Keratinocyte (primary cell): ENCODE measurements around the gene HOXC12. TPM values are rescaled to one million over a fixed set of nuclear protein-coding genes. Genes with fewer than 3 reads are reported as not detected.

Source experiments
- DNase-seq: peaks from one replicate; pipeline ENCODE4 v3.0.0-alpha.2; 2011; ENCODE audit warnings: low read depth, missing footprints, low spot score
- FAIRE-seq: peaks from 2 replicates; lab custom pipeline; 2011; peaks lifted over from hg19 to GRCh38; lab: Jason Lieb, UNC
- H2AFZ ChIP-seq: 2 replicates; pipeline ENCODE4 v1.6.0; 2012; ENCODE audit warnings: low read length, control low read depth, inconsistent platforms; ENCODE audit not compliant: control insufficient read depth
- H3K27ac ChIP-seq: 2 replicates; pipeline ENCODE4 v1.5.1; 2011; ENCODE audit warnings: low read length; ENCODE audit not compliant: control insufficient read depth, insufficient read depth
- H3K27me3 ChIP-seq: 3 replicates; pipeline ENCODE4 v1.6.0; 2011; ENCODE audit warnings: low read length; ENCODE audit not compliant: control insufficient read depth, insufficient read depth; ENCODE audit errors: extremely low read depth
- H3K36me3 ChIP-seq, 2 experiments: 2 replicates in 1 of 2; 3 replicates in 1 of 2; pipeline ENCODE4 v1.5.1; 2011; ENCODE audit warnings: low read length in 2 of 2, mild to moderate bottlenecking in 1 of 2; ENCODE audit not compliant: control insufficient read depth in 2 of 2, insufficient read depth in 2 of 2; ENCODE audit errors: extremely low read depth in 1 of 2
- H3K4me1 ChIP-seq: 3 replicates; pipeline ENCODE4 v1.5.1; 2011; ENCODE audit warnings: low read length; ENCODE audit not compliant: control insufficient read depth, insufficient read depth; ENCODE audit errors: extremely low read depth
- H3K4me2 ChIP-seq: 3 replicates; pipeline ENCODE4 v1.6.0; 2011; ENCODE audit warnings: low read depth, low read length; ENCODE audit not compliant: control insufficient read depth, insufficient read depth; ENCODE audit errors: extremely low read depth
- H3K4me3 ChIP-seq, 3 experiments: fragments of 200-600 bp in 1 of 3; sonication (generic) in 1 of 3; 2 replicates in 2 of 3; 3 replicates in 1 of 3; pipeline ENCODE4 v1.5.1; 2011 to 2016; ENCODE audit warnings: low read length in 3 of 3, mild to moderate bottlenecking in 3 of 3, control low read depth in 2 of 3, inconsistent platforms in 1 of 3, low read depth in 1 of 3, mixed read lengths in 1 of 3, mixed run types in 1 of 3, moderate library complexity in 1 of 3; ENCODE audit not compliant: control insufficient read depth in 2 of 3, insufficient read depth in 2 of 3; ENCODE audit errors: extremely low read depth in 1 of 3
- H3K79me2 ChIP-seq: 2 replicates; pipeline ENCODE4 v1.6.0; 2012; ENCODE audit warnings: low read length; ENCODE audit not compliant: control insufficient read depth, insufficient read depth
- H3K9ac ChIP-seq: 3 replicates; pipeline ENCODE4 v1.6.0; 2011; ENCODE audit warnings: low read length; ENCODE audit not compliant: control insufficient read depth, insufficient read depth; ENCODE audit errors: extremely low read depth
- H3K9me1 ChIP-seq: 3 replicates; pipeline ENCODE4 v1.6.0; 2011; ENCODE audit warnings: low read length; ENCODE audit not compliant: control insufficient read depth, insufficient read depth; ENCODE audit errors: extremely low read depth
- H3K9me3 ChIP-seq: 2 replicates; pipeline ENCODE4 v1.5.1; 2012; ENCODE audit warnings: low read depth, low read length; ENCODE audit not compliant: control insufficient read depth
- H4K20me1 ChIP-seq: 3 replicates; pipeline ENCODE4 v1.6.0; 2011; ENCODE audit warnings: low read length; ENCODE audit not compliant: control insufficient read depth, insufficient read depth; ENCODE audit errors: extremely low read depth
- EZH2 ChIP-seq: IDR thresholded peaks from one replicate; pipeline ENCODE4 v1.6.1; 2012; ENCODE audit warnings: inconsistent platforms, mild to moderate bottlenecking, low read length, moderate library complexity
- dilution Hi-C: fragments of 300-500 bp; cut with MboI; formaldehyde crosslinking; loops from one replicate; pipeline ENCODE4 v1.7.0; 2020; ENCODE audit warnings: low sequenced_read_pairs; ENCODE audit not compliant: extremely low pct_ligation_motif_present
- polyA plus RNA-seq, 5 experiments: library from polyadenylated mRNA; depleted of rRNA in 3 of 5; stranded (reverse) in 3 of 5; stranded (forward) in 1 of 5; unstranded in 1 of 5; fragments of >200 nt; gene quantifications; 1 replicate in 1 of 5; 2 replicates in 3 of 5; 3 replicates in 1 of 5; pipeline versions ENCODE4 v1.2.1 to v1.2.3, GENCODE V29; 2011 to 2012; ENCODE audit warnings: missing spikeins in 2 of 5, low read depth in 1 of 5, low replicate concordance in 1 of 5
- TF ChIP-seq, protein P1 (sequence below), 3 experiments: IDR thresholded peaks in 1 of 3; conservative IDR thresholded peaks in 1 of 3; optimal IDR thresholded peaks in 1 of 3; 2 replicates in 2 of 3; 3 replicates in 1 of 3; pipeline versions ENCODE3 to v1.5.1; 2011; ENCODE audit warnings: low read length in 3 of 3, mild to moderate bottlenecking in 3 of 3, moderate library complexity in 2 of 3, control low read depth in 1 of 3, inconsistent platforms in 1 of 3; ENCODE audit not compliant: insufficient read depth in 2 of 3; ENCODE audit errors: extremely low read depth in 1 of 3

Gene HOXC12
- polyA plus RNA-seq, 1 donor (not counting 4 experiments of a cell fraction or from before 2014, with no cell fraction given): 0.47 TPM

DNA sequence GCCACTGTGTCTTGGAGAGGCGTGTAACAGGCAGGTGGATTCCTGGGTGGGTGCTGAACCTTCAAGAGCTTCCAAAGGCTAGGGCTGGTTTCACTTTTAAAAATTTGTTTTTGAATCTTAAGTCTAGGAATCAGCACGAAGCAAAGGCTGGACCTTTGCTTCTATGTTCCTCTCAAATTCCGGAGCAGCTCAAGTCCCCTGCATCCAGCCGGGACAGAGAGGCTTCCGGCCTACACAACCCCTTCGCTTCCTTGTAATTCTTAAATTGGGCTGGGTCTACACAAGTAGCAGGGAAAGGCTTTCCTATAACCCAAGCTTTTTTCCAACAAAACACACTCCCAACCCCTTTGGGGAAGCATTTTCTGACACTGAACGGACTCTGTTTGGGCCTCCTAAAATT is 8.3 kb downstream of the HOXC12 start:
- dilution Hi-C loops: no loop called here
- H2AFZ ChIP-seq: no peak overlapping the region
- no peak overlapping the region for H3K27ac ChIP-seq
- H3K9ac ChIP-seq: no peak overlapping the region
- DNase-seq: no peak
- H3K4me1 ChIP-seq: peaks cover 3% of the 10 kb centered on the region
- no peak overlapping the region for H3K4me3 ChIP-seq
- H3K36me3 ChIP-seq: peaks cover 0 to 2% of the 10 kb centered on the region in 2 experiments
- no peaks in the 10 kb centered on the region for H3K9me1 ChIP-seq
- H3K27me3 ChIP-seq: peaks cover 26% of the 10 kb centered on the region
- H3K4me2 ChIP-seq: no peak overlapping the region
- no peaks in the 10 kb centered on the region for H3K79me2 ChIP-seq
- H3K9me3 ChIP-seq: no peaks in the 10 kb centered on the region
- TF ChIP-seq, protein P1, sequence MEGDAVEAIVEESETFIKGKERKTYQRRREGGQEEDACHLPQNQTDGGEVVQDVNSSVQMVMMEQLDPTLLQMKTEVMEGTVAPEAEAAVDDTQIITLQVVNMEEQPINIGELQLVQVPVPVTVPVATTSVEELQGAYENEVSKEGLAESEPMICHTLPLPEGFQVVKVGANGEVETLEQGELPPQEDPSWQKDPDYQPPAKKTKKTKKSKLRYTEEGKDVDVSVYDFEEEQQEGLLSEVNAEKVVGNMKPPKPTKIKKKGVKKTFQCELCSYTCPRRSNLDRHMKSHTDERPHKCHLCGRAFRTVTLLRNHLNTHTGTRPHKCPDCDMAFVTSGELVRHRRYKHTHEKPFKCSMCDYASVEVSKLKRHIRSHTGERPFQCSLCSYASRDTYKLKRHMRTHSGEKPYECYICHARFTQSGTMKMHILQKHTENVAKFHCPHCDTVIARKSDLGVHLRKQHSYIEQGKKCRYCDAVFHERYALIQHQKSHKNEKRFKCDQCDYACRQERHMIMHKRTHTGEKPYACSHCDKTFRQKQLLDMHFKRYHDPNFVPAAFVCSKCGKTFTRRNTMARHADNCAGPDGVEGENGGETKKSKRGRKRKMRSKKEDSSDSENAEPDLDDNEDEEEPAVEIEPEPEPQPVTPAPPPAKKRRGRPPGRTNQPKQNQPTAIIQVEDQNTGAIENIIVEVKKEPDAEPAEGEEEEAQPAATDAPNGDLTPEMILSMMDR (optimal IDR thresholded peaks at IDR 0.05 in 1 of 3, IDR thresholded peaks at IDR 0.05 in 1 of 3, conservative IDR thresholded peaks at IDR 0.05 in 1 of 3; ENCODE audit: extremely low read depth in 1 of 3, insufficient read depth in 2 of 3, low read length in 3 of 3): no peak
- TF ChIP-seq EZH2: no peak
- no peak for FAIRE-seq
- no peaks in the 10 kb centered on the region for H4K20me1 ChIP-seq

DNA sequence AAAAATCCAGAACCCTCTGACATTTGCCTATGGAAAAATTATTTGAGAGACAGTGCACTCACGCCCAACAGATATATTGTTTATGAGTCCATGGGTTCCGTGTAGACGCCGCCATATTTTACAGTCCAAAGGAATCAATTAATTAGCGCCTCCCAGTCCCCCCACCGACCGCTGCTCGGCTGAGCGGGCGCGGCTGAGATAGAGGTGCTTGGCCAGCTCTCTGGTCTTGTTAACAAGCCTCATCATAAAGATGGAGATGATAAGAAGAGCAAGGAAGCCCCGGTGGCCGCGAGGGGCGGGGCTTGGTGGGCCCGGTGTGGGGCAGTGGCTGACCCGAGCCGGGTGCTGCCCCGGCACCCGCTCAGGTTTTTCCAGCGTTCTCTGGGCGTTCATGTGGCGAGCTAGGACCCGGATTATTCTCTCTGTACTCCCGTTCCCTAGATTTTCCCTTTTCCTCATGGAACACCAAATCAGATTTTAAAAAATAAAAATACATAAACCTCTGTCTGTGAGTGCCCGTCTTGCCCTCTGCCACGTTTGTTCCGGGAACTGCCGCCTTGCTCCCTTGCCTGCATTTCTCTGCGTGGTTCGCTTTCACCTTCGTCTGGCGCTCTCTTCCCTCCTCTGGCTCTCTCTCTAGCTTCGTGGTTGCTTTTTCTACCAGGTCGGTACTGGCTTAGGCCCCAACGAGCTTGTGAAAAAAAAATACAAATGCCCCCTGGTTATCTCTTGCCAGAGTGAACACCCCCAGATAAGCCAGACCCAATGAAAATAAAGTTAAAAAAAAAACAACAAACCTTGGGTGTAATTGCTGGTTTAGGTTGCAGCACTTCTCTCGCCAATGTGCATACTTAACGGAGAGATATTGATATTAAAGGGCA is 9.0 kb downstream of the HOXC12 start:
- Histone ChIP-seq H3K27me3 (peaks cover 20% of the 10 kb centered on the region), H3K9me1 (no peaks in the 10 kb centered on the region), H3K27ac (no peak overlapping the region), H4K20me1 (no peaks in the 10 kb centered on the region), H3K9me3 (no peaks in the 10 kb centered on the region), H3K4me2 (no peak overlapping the region), H3K9ac (no peak overlapping the region), H3K36me3 (peaks cover 0 to 2% of the 10 kb centered on the region in 2 experiments), H3K4me3 (no peak overlapping the region), H3K4me1 (peaks cover 3% of the 10 kb centered on the region), H2AFZ (no peak overlapping the region), H3K79me2 (no peaks in the 10 kb centered on the region)
- no peak for DNase-seq
- no peak for FAIRE-seq
- dilution Hi-C loops: no loop called here
- TF ChIP-seq, protein P1 (optimal IDR thresholded peaks at IDR 0.05 in 1 of 3, IDR thresholded peaks at IDR 0.05 in 1 of 3, conservative IDR thresholded peaks at IDR 0.05 in 1 of 3; ENCODE audit: extremely low read depth in 1 of 3, insufficient read depth in 2 of 3, low read length in 3 of 3): no peak
- TF ChIP-seq EZH2: no peak
